Left lobe of liver (tissue), 2 donors: ENCODE measurements around the gene NDUFAF8. TPM values are rescaled to one million over a fixed set of nuclear protein-coding genes. Genes with fewer than 3 reads are reported as not detected.

Experiments used
- ATAC-seq: fragments of 200-7000 bp; cut with Tn5 transposase; one replicate; pipeline ENCODE4 v1.9.1; 2020; ENCODE audit warnings: mild to moderate bottlenecking, moderate library complexity
- DNase-seq: peaks from one replicate; pipeline ENCODE4 v3.0.0-alpha.2; 2020; ENCODE audit warnings: low spot score
- total RNA-seq: library from RNA; stranded (reverse); gene quantifications from one replicate; pipeline ENCODE4 v1.2.1, GENCODE V29; 2021
- donor health status: DM: no; HTN: no; CAD: no; lungs with moderate emphysema.
- donor health status: DM: no; HTN: yes; CAD: no.

The NDUFAF8 gene
- total RNA-seq, 1 donor from 2014 or later = 33.3 TPM

GRCh38 chr17:81287741-81288430, 48.8 kb downstream of the NDUFAF8 start:
- DNase-seq (no peak), ATAC-seq (no peak)

GRCh38 chr17:81288715-81289114, 49.6 kb downstream of the NDUFAF8 start:
- ATAC-seq (no peak), DNase-seq (no peak)

GRCh38 chr17:81289627-81290026, 50.5 kb downstream of the NDUFAF8 start:
- no peak for DNase-seq
- ATAC-seq = no peak

- no peak for ATAC-seq
- DNase-seq = no peak
Measured at GRCh38 chr17:81290230-81290629, 51.1 kb downstream of the NDUFAF8 start.

Other genes with a start within 250 kb of the NDUFAF8 start
- gene CHMP6, start 247.5 kb upstream of the NDUFAF8 start, total RNA-seq = 16.5 TPM
- gene BAIAP2, start 204.2 kb upstream of the NDUFAF8 start, total RNA-seq = 101 TPM
- not detected for gene PVALEF, start 73.8 kb upstream of the NDUFAF8 start, total RNA-seq
- gene AATK, start 73.1 kb upstream of the NDUFAF8 start, total RNA-seq = 0.70 TPM
- 2.1 TPM for gene CEP131, start 16.4 kb upstream of the NDUFAF8 start, total RNA-seq
- gene TEPSIN, start 263 bp upstream of the NDUFAF8 start, total RNA-seq = 33.9 TPM
- gene SLC38A10, start 56.0 kb downstream of the NDUFAF8 start, total RNA-seq = 101 TPM
- 8.0 TPM for gene BAHCC1, start 156.1 kb downstream of the NDUFAF8 start, total RNA-seq